HG03159 (cell line): ENCODE measurements around the gene LRRC36.

Experiments used
- ATAC-seq: cut with Tn5 transposase; IDR thresholded peaks from one replicate; pipeline ENCODE4 v1.9.1; 2021; ENCODE audit warnings: mild to moderate bottlenecking, moderate library complexity; ENCODE audit not compliant: unreplicated experiment

The LRRC36 gene

GRCh38 chr16:67388191-67388590, 61.6 kb downstream of the LRRC36 start:
- ATAC-seq, result no peak

GRCh38 chr16:67388591-67388990, 62.0 kb downstream of the LRRC36 start:
- no peak for ATAC-seq

- no peak for ATAC-seq
Observed at GRCh38 chr16:67389911-67390815, 63.5 kb downstream of the LRRC36 start.

- no peak for ATAC-seq
Observed at GRCh38 chr16:67390816-67391423, 64.3 kb downstream of the LRRC36 start.

- ATAC-seq, result no peak
Observed at GRCh38 chr16:67391424-67392300, 65.0 kb downstream of the LRRC36 start.

- no peak for ATAC-seq
Observed at GRCh38 chr16:67392301-67393059, 65.9 kb downstream of the LRRC36 start.

GRCh38 chr16:67393111-67393787, 66.6 kb downstream of the LRRC36 start, which contains the start of gene TPPP3:
Gene TPPP3 (minus strand): TSS chr16:67393498. CDS start chr16:67391111, 2,387 bp downstream.
- no peak for ATAC-seq

- no peak for ATAC-seq
Observed at GRCh38 chr16:67393788-67394154, 67.2 kb downstream of the LRRC36 start.

GRCh38 chr16:67394155-67395104, 67.8 kb downstream of the LRRC36 start:
- ATAC-seq, result no peak

GRCh38 chr16:67395105-67395457, 68.5 kb downstream of the LRRC36 start:
- ATAC-seq, result no peak

GRCh38 chr16:67395458-67396158, 69.0 kb downstream of the LRRC36 start:
- ATAC-seq, result no peak

- no peak for ATAC-seq
Observed at GRCh38 chr16:67396159-67397035, 69.8 kb downstream of the LRRC36 start.

- no peak for ATAC-seq
Observed at GRCh38 chr16:67397036-67397801, 70.6 kb downstream of the LRRC36 start.

GRCh38 chr16:67397812-67398545, 71.4 kb downstream of the LRRC36 start:
- ATAC-seq, result no peak

GRCh38 chr16:67398546-67399217, 72.1 kb downstream of the LRRC36 start:
- ATAC-seq, result no peak
